Heart right ventricle (tissue), 16 donors: ENCODE measurements around the gene KCNJ6. TPM values are rescaled to one million over a fixed set of nuclear protein-coding genes. Genes with fewer than 3 reads are reported as not detected.

ENCODE experiments used
- ATAC-seq, 8 donors: fragments of 200-7000 bp; cut with Tn5 transposase; one replicate each; pipeline ENCODE4 v1.9.1; 2020; ENCODE audit warnings: mild to moderate bottlenecking in 8 of 8, moderate library complexity in 8 of 8, moderate number of reproducible peaks in 1 of 8
- DNase-seq, 2 donors: peaks; one replicate each; pipeline ENCODE4 v3.0.0-alpha.2; 2020
- H3K27ac ChIP-seq, 10 donors: fragments of 200-600 bp; sonication (generic) in 2 of 10; one replicate each; pipeline versions ENCODE4 v1.5.0 to v1.8.0; 2020 to 2022; ENCODE audit warnings: mild to moderate bottlenecking in 3 of 10
- H3K27me3 ChIP-seq, 7 donors: fragments of 200-600 bp; one replicate each; pipeline ENCODE4 v1.8.0; 2021 to 2022; ENCODE audit warnings: mild to moderate bottlenecking in 2 of 7
- H3K36me3 ChIP-seq, 9 donors: fragments of 200-600 bp; sonication (generic) in 1 of 9; one replicate each; pipeline versions ENCODE4 v1.5.0 to v1.8.0; 2020 to 2022; ENCODE audit warnings: mild to moderate bottlenecking in 2 of 9
- H3K4me1 ChIP-seq, 9 donors: fragments of 200-600 bp; sonication (generic) in 1 of 9; one replicate each; pipeline versions ENCODE4 v1.5.0 to v1.8.0; 2020 to 2022; ENCODE audit warnings: mild to moderate bottlenecking in 4 of 9
- H3K4me3 ChIP-seq, 10 donors: fragments of 200-600 bp; sonication (generic) in 2 of 10; one replicate each; pipeline versions ENCODE4 v1.5.0 to v1.8.0; 2020 to 2022; ENCODE audit warnings: mild to moderate bottlenecking in 7 of 10, moderate library complexity in 2 of 10
- H3K9me3 ChIP-seq, 11 donors: fragments of 200-600 bp in 10 of 11; sonication (generic) in 2 of 11; one replicate each; pipeline versions ENCODE4 v1.5.0 to v1.8.0; 2013 to 2022; ENCODE audit warnings: mild to moderate bottlenecking in 2 of 11, control low read depth in 1 of 11, moderate library complexity in 1 of 11
- CTCF ChIP-seq, 9 donors: fragments of 200-600 bp; sonication (generic) in 2 of 9; IDR thresholded peaks; one replicate each; pipeline versions ENCODE4 v1.5.0 to v1.8.0; 2021 to 2022; ENCODE audit warnings: antibody characterized with exemption in 9 of 9, mild to moderate bottlenecking in 5 of 9, moderate library complexity in 1 of 9
- WGBS, 2 donors: extraction: QIAGEN DNeasy Blood & Tissue Kit; methylation state at CpG; one replicate each; pipeline ENCODE4 v1.1.7; 2013; ENCODE audit warnings: inconsistent platforms in 1 of 2; 5-methylcytosine and 5-hydroxymethylcytosine counted together
- intact Hi-C, 10 donors: fragments of 100-400 bp; cut with DNase I; formaldehyde crosslinking; loops; one replicate each; pipeline versions ENCODE4 v1.11.1 to v1.14.2; 2022
- polyA plus RNA-seq, 2 donors: library from polyadenylated mRNA; stranded (reverse); fragments of 200-250 nt; gene quantifications; one replicate each; pipeline ENCODE4 v1.2.3, GENCODE V29; 2013
- total RNA-seq, 10 donors: library from RNA; stranded (reverse); fragmentation: NEBNext Ultra II Directional in 3 of 10; extraction: Animal tissue kit (Norgen Biotek cat#: 25700) in 3 of 10; gene quantifications; one replicate each; pipeline versions ENCODE4 v1.2.1 to v1.2.4, GENCODE V29; 2021 to 2023
- donor health status: Arrhythmogenic right ventricular cardiomyopathy.
- donor health status: ischemic (EF 13 %, LVEDD 7.1; RV severe dilation, severe dysfunction).
- donor health status: healthy with polysubstance abuse.
- donor health status: DM: no; HTN: yes; CAD: no.
- donor health status: DM: no; HTN: no; CAD: no.
- donor health status: ischemic (EF 25% LVEDD 6.9; RV normal size, moderate dysfunction).
- donor health status: ischemic (EF 25% LVEDD 5.7; RV mildly dilated, moderate dysfunction).
- donor health status: healthy.
- donor health status: DM: yes; HTN: yes; CAD: no.
- donor health status: Ischemic cardiomyopathy.
- donor health status: ischemic (EF 35%, LVEDD 5.7; RV mildly dilated, moderate dysfunction).
- donor health status: nonischemic (EF 11% LVEDD 7.7; RV severe dilation, severe dysfunction).
- donor health status: DM: yes; HTN: yes; CAD: no.
- donor health status: PGD.
- donor health status: ischemic (EF 29% LVEDD 5.4; RV normal size, mild dysfunction).
- donor health status: nonischemic (EF 23%, LVEDD 6.1; RV moderate dilation, normal function).

The KCNJ6 gene
- total and polyA plus RNA-seq, 12 donors, result not detected

GRCh38 chr21:37767984-37768383 lies 148.3 kb downstream of the KCNJ6 start:
- WGBS, 2 donors, result 43 to 47% methylated on average over 5 of the region's 5 CpGs
- intact Hi-C loops, result loop anchor here in 2 of 10 donors (10.0 kb wide), 2 partner anchors 57 to 357 kb away; no protein-coding TSS in a partner anchor
- peaks cover 0 to 10% (median 0%) of the 10 kb centered on the region in 7 donors for H3K27me3 ChIP-seq
- no peaks in the 10 kb centered on the region for H3K36me3 ChIP-seq
- ATAC-seq, result no peak
- no peak for DNase-seq
- H3K27ac ChIP-seq, result no peak overlapping the region
- TF ChIP-seq CTCF (IDR thresholded peaks at IDR 0.05), result no peak
- no peaks in the 10 kb centered on the region for H3K4me1 ChIP-seq
- no peaks in the 10 kb centered on the region for H3K9me3 ChIP-seq
- no peak overlapping the region for H3K4me3 ChIP-seq

- no peak for ATAC-seq
These were observed 150.1 kb downstream of the KCNJ6 start for GRCh38 chr21:37766129-37766528.

GRCh38 chr21:37765221-37765900 lies 150.9 kb downstream of the KCNJ6 start:
- Histone ChIP-seq H3K9me3 (no peaks in the 10 kb centered on the region), H3K4me3 (no peak overlapping the region), H3K36me3 (no peaks in the 10 kb centered on the region), H3K4me1 (peaks cover 0 to 4% (median 0%) of the 10 kb centered on the region in 9 donors), H3K27ac (no peak overlapping the region), H3K27me3 (peaks cover 0 to 10% (median 0%) of the 10 kb centered on the region in 7 donors)
- DNase-seq (no peak), ATAC-seq (no peak)
- no peak for TF ChIP-seq CTCF (IDR thresholded peaks at IDR 0.05)
- intact Hi-C loops, result loop anchor here in 2 of 10 donors (10.0 kb wide), 2 partner anchors 59 to 359 kb away; no protein-coding TSS in a partner anchor
- WGBS, 2 donors, result 82 to 88% methylated on average over 5 of the region's 5 CpGs

More at GRCh38 chr21:37766129-37766528, 150.1 kb downstream of the KCNJ6 start:
- H3K36me3 ChIP-seq, result no peaks in the 10 kb centered on the region
- TF ChIP-seq CTCF (IDR thresholded peaks at IDR 0.05), result no peak
- no peaks in the 10 kb centered on the region for H3K9me3 ChIP-seq
- intact Hi-C loops, result loop anchor here in 2 of 10 donors (10.0 kb wide), 2 partner anchors 59 to 359 kb away; no protein-coding TSS in a partner anchor
- H3K27me3 ChIP-seq, result peaks cover 0 to 10% (median 0%) of the 10 kb centered on the region in 7 donors
- no peak overlapping the region for H3K27ac ChIP-seq
- H3K4me1 ChIP-seq, result peaks cover 0 to 4% (median 0%) of the 10 kb centered on the region in 9 donors
- DNase-seq, result no peak
- 80 to 81% methylated on average over 5 of the region's 5 CpGs for WGBS, 2 donors
- no peak overlapping the region for H3K4me3 ChIP-seq

DNA sequence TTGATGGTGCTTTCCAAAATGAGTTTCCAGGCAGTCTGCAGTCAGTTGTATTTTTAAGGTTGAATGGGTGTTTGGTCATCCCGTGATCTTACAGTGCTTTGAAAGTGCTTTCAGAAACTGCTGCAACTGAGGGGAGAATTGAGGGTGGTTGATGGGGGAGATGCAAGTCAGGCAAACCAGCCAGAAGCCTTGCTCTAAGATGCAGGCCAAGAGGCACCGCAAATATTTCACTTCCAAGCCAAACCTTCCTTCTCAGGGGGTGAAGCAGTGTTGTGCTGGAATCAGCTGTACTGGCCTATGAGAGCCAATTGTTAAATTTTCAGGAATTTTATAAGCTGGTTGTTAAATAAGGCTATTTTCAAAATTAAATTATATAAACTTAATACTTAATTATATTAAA lies 151.6 kb downstream of the KCNJ6 start:
- TF ChIP-seq CTCF (IDR thresholded peaks at IDR 0.05), result no peak
- Histone ChIP-seq H3K36me3 (no peaks in the 10 kb centered on the region), H3K4me1 (peaks cover 0 to 4% (median 0%) of the 10 kb centered on the region in 9 donors), H3K4me3 (no peak overlapping the region), H3K27me3 (peaks cover 0 to 10% (median 0%) of the 10 kb centered on the region in 7 donors), H3K9me3 (no peaks in the 10 kb centered on the region), H3K27ac (no peak overlapping the region)
- WGBS, 2 donors, result 62 to 67% methylated on average over 2 of the region's 2 CpGs
- DNase-seq, result no peak
- ATAC-seq, result no peak
- intact Hi-C loops, result loop anchor here in 2 of 10 donors (10.0 kb wide), 2 partner anchors 60 to 360 kb away; no protein-coding TSS in a partner anchor
